ENCODE results near the gene NECTIN1.
A peak's percentile ranks its signal among the peaks of the same experiment; 100 is the strongest.

Gene NECTIN1

DNA sequence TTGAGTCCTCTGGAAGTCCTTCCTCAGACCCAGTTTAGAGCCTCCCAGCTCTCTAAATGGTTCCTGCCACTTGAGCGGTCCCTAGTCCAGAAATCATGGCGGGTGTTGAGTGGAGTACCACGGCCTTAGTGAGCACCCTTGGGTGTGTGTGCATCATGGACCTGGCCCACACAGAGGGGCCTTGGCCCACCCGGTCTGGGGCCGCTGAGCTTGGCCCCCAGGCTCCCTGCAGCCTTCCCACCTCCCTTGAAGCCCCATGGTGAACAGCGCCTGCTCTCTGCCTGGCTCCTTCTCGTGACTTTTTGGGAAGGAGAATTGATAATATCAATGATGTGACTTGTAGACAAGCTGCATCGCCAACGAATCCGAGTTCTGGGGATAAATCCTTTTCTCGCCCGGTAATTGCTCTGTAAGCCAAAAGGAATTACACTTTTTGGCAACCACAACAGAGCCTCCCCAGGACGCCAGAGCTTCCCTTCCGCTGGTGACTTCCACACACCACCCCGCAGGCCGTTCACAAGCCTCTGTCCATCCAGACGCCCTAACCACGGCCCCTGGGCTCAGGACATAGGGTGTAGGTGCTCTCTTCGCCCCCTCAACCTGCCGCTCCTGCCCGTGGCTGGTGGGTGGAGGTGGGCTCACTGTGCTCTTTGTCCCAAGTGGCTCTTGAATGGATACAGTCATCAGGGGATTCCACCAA lies 93.8 kb downstream of the NECTIN1 start:
- no peak for DNase-seq

DNA sequence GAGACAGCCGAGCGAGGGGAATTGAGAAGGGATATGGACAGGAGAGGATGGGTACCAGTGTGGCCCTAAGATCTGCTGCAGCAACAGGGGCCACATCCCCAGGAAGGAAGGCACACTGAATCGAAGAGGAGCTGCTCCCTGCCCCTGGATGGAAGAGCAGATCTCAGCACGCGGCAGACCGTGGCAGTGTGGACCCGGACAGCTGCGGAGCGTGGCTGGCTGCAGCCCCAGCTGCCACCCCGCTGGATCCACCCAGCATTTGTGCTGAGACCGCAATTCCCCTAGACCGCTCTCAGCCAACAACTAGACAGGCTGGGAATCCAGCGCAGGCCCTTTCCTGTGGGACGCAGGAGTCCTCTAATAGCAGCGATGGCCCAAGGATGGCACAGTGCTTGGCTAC lies 94.7 kb downstream of the NECTIN1 start:
- no peak for DNase-seq

GRCh38 chr11:119629834-119630624 lies 99.0 kb downstream of the NECTIN1 start:
- DNase-seq, result no peak

- no peak for DNase-seq
Measured at GRCh38 chr11:119629085-119629484, 99.9 kb downstream of the NECTIN1 start.

DNA sequence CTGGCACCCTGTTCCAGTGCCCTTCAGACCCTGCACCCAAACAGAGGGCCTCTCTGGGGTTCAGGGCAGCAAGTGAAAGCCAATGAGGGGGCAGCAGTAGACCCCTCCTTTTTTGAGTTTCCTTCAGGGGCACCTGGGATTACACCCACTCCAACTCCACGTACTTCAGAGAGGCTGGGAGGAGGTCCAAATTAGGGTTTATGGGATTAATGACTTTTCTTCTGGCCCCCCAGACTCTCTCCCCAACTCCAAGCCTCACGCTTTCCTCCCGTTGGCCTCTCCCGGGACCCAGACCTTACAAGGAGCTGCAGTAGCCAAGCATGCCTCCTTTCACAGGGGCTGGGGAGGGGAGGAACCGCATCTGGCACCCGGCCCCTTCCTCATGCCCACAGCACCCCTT lies 101.7 kb downstream of the NECTIN1 start:
- DNase-seq, result no peak

DNA sequence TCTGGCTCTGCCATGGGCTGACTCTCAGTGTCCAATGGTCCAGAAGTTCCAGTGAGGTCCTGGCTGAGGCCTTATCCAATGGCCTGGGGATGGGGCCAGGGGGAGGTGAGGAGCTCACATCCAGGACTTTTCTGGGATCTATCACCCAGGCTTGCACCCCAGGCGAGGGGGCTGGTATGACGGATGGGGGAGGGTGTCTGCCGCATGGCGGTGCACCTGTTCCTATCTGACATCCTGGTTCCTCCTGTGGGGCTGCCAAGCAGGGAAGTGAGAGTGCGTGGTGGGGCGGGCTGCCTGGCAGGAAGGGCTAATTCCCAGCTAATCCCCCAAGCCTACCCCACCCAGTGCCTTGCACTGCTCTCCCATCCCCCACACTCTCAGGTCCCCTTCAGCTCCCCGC lies 102.1 kb downstream of the NECTIN1 start:
- DNase-seq, result no peak

- DNase-seq, result no peak
Measured at GRCh38 chr11:119626197-119626841, 102.7 kb downstream of the NECTIN1 start.

- DNase-seq, result no peak
Measured at GRCh38 chr11:119625206-119625978, 103.6 kb downstream of the NECTIN1 start.

DNA sequence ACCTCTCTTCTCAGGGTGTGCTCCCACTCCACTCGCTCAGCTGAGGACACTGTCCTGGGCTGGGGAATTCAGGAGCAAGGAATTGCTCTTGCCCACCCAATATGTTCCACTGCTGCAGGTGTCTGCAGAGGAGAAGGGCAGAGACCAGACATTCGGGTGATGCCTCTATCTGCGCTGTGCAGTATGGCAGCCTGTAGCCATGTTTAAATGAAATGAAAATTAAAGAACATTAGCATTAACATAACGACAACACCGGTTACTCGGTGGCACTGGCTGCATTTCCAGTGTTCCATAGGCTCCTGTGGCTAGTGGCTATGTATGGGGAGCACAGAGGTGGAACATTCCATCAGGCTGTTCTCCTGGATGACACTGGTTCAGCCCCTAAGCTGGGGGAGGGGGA lies 104.4 kb downstream of the NECTIN1 start:
- DNase-seq, result no peak

DNA sequence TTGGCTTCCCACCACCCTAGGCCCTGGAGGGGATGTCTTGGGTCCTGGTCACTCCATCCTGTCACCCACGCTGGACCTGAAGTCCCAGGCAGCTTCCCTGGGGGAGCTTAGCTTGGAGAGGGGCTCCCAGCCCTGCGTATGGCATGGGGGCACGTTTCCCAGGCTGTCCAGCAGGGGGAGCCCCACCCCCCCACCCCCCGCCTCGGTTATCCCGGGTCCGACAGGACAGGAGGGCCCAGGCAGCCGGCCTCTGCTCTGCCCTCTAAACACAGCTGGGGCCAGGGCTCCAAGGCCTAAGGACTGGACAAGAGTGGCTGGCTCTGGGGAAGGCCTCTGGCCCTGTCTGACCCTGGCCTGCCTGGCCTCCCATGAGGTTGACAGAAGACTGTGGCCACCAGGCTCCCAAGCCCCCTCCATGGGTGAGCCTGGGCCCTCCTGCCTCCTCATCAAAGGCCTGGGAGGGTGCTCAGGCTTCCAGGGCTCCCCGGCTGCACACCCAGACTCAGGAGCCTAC lies 104.8 kb downstream of the NECTIN1 start:
- no peak for DNase-seq

- DNase-seq, result no peak
Measured at GRCh38 chr11:119623682-119624081, 105.3 kb downstream of the NECTIN1 start.

DNA sequence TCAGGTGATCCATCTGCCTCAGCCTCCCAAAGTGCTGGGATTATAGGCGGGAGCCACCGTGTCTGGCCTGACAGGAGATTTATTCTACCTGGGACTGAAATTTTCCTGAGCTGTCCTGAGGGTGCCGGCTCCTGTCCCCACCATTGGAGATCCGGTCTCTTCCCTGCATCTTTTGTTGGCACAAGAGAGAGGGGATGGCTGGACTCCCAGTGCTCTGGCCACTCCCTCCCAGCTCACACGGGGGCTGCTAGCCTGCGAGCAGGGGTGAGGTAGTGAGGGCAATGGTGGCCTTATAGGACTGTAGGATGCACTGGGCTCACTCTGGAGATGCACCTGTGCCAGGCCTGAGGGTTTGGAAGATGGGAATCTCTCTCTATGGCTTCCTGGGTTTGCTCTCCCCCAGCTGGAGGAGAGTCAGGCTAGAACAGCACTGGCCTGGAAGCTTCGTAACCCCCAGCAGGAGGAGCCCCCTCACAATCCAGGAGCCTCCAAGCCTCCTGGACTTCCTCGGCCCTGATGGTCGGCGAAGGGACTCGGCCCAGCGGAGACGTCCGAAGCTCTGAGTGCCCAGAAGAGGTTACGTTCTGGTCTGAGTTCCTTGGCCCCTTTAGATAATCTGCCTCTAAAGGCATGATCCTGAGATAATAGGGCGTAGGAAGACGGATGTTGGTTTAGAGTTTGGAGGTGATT lies 106.4 kb downstream of the NECTIN1 start:
- no peak for DNase-seq

DNA sequence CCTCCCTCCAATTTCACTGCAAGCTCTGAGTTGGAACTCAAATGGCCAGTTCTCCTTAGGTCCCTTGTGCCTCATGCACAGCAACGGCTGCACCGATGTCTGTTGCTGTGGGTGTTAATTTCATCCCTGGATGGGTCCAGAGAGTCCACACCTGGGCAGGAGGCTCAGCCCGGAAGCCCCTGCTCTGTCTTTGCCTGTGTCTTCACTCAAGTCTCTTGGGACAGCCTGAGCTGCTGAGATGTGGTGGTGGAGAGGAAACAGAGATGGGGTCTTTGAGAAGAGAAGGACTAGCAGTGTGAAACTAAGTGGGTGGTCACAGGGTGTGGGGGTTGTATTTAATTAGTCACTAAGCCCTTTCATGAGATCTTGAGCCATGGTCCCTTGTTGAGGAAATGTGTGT lies 109.3 kb downstream of the NECTIN1 start:
- no peak for DNase-seq

- no peak for DNase-seq
Measured at GRCh38 chr11:119618208-119618909, 110.6 kb downstream of the NECTIN1 start.

GRCh38 chr11:119617340-119617713 lies 111.7 kb downstream of the NECTIN1 start:
- DNase-seq, result no peak

- no peak for DNase-seq
Measured at GRCh38 chr11:119616586-119617339, 112.2 kb downstream of the NECTIN1 start.

DNA sequence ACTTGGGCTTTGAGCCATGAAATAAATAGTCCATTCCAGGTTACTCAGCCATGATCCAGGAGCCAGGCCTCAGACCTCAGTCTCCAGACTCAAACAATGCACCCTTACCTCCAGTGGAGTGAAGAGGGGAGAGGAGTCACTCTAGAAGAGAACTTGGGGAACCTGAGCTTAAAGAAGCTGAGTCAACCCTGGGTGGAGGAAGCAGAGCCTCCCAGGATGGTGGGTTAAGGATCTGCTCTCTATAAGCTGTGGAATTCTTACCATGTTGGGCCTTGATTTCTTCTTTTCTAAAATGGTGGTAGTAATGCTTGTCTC lies 113.2 kb downstream of the NECTIN1 start:
- DNase-seq, result no peak

GRCh38 chr11:119615003-119615881 lies 113.8 kb downstream of the NECTIN1 start:
- peak; percentile 38 for DNase-seq

DNA sequence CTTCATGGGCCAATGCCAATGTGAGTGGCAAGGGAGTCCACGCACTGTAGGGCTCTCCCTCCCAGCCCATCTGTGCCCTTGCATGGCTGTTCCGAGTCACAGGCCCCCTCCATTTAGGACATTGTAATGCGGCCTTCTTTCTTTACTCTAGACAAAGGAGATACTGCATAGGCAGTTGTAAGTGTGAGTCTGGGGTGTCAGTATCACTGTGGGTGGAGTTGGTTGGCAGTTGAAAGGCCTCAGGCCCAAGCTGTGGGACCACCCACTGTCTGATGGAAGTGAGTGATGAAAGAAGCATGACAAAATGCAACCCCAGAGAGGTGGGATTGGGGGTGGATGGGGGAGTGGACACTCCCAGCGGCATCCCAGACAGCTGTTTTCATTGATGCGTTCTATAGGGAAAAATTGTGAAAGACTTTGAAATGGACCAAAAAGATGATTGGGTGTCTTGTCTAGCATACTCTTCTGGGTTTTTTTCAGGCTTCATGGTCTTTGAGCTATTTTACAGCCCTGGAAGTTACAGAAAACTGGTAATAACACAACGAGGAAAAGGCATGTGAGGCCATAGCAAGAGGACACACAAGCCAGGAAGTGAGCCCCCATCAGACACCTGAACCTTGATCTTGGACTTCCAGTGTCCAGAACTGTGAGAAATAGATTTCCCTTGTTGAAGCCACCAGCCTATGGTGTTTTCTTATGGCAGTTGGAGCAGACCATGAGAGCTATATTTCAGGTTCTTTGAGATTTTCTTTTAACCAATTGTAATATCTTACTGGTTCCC lies 114.6 kb downstream of the NECTIN1 start:
- DNase-seq, result no peak
